ENCODE results near the gene TPD52L1.
"Not testable (repeated sequence)": the region's sequence is repeated elsewhere in the genome, so short reads cannot be mapped to it uniquely, and the experiment has no call there.

TPD52L1 gene

GRCh38 chr6:125271486-125272159 lies 118.0 kb downstream of the TPD52L1 start:
- DNase-seq (ENCODE audit: low spot score), result no peak

DNA sequence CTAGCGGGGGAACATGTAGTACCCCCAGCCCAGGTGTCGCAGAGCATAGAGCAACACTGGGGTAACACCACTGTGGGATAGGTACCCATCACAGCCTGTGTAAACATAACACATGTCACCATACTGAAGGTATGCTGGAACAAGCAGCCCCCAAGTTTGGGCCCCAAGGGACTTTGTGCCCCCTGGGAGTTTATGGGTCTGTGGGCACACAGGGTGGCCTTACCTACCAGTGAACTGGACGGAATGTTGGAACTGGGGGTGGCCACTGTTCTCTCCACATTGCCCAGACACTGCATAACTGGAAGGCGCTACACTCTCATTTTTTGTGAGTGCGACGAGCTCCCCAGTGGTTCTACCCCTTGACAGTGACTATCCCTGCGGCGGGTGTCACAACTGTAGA lies 119.7 kb downstream of the TPD52L1 start:
- DNase-seq (ENCODE audit: low spot score), result no peak

GRCh38 chr6:125273965-125274364 lies 120.4 kb downstream of the TPD52L1 start:
- DNase-seq (ENCODE audit: low spot score), result no peak

GRCh38 chr6:125274935-125275334 lies 121.4 kb downstream of the TPD52L1 start:
- DNase-seq (ENCODE audit: low spot score), result no peak

DNA sequence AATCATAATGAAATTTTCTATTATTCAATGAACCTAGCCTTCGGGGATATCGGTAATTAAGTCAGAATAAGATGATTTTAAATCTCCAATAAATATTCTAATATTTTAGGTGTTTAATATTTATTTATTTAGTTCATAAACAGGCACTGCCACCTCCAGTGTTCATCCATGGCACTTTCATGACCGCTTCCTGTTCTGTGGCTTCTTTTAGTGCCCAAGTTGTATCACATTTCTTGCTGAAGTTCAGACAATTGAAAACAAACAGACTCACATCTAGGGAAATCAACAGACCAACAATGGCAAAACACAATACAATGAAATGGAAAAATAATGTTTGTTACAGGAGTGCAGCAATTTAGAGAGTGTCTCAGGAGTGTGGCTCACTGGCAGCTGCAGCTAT lies 122.2 kb downstream of the TPD52L1 start:
- DNase-seq (ENCODE audit: low spot score), result no peak

- no peak for DNase-seq (ENCODE audit: low spot score)
Observed at GRCh38 chr6:125277838-125278237, 124.3 kb downstream of the TPD52L1 start.

GRCh38 chr6:125279961-125280360 lies 126.4 kb downstream of the TPD52L1 start:
- no peak for DNase-seq (ENCODE audit: low spot score)

DNA sequence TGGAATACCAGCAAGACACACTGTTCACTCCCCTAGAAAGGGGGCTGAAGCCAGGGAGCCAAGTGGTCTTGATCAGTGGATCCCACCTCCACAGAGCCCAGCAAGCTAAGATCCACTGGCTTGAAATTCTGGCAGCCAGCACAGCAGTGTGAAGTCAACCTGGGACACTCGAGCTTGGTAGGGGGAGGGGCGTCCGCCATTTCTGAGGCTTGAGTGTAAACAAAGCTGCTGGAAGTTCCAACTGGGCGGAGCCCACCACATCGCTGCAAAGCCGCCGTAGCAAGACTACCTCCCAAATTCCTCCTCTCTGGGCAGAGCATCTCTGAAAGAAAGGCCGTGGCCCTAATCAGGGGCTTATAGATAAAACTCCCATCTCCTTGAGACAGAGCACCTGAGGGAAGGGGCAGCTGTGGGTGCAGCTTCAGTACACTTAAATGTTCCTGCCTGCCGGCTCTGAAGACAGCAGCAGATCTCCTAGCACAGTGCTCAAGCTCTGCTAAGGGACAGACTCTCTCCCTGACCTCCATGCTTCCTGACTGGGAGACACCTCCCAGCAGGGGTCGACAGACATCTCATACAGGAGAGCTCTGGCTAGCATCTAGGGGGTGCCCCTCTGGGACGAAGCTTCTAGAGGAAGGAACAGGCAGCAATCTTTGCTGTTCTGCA lies 126.9 kb downstream of the TPD52L1 start:
- not testable (repeated sequence) for DNase-seq (ENCODE audit: low spot score)

GRCh38 chr6:125282470-125282869 lies 128.9 kb downstream of the TPD52L1 start:
- DNase-seq (ENCODE audit: low spot score), result not testable (repeated sequence)

- DNase-seq (ENCODE audit: low spot score), result no peak
Observed at GRCh38 chr6:125285353-125285752, 131.8 kb downstream of the TPD52L1 start.

- no peak for DNase-seq (ENCODE audit: low spot score)
Observed at GRCh38 chr6:125285936-125286335, 132.4 kb downstream of the TPD52L1 start.

GRCh38 chr6:125287718-125288117 lies 134.1 kb downstream of the TPD52L1 start:
- no peak for DNase-seq (ENCODE audit: low spot score)

DNA sequence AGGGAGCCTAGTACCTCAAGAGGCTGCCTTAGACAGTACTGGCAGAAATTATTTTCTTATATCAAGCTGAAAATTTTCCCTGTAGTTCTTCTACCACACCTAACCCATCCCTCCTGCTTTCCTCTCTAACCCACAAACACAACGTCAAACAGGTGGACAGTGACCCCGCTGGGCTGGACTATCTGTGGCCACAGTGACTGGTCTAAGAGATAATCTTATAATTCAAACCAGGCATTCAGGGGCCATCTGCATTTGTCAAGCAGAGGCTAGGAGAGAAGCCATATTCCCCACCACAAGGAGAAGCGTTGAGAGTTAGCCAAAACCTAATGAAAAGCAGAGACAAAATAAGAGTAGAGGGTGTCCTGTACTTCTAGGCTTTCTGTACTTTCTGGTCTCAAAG lies 140.0 kb downstream of the TPD52L1 start:
- DNase-seq (ENCODE audit: low spot score), result no peak

DNA sequence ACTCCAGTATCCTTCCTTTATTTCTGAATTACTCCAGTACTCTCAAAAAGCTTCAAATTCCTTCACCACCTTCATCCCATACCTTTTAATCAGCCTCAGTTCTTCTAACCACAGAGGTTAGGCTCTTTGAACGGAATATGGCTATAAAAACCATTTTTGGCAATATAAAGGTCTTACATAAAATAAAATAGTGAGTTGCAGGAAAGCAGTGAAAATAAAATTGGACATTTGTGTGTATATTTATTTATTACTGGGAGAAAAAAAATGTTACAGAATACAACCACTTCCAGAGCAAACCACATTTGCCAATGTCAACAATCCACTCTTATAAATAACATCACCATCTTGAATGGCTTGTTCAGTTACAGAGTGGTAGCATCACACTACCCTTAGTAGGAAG lies 140.5 kb downstream of the TPD52L1 start:
- no peak for DNase-seq (ENCODE audit: low spot score)

DNA sequence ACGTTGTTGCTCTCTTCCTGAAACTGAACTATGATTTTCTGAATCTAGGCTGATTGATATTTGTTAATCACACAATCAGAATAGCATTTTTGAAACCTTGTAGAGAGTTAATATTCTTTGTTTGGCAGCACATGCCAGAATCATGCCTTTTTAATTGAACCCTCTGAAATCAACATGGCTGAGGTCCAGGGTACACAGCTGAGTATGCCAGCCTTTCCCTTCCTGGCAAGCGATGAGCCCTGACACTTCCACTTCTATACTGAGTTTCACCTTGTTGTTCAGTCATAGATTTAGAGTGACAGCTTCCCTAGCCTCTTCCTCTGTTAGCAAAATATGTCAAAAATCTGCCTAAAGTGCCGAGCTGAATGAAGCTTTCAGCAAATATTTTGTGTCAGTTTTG lies 141.4 kb downstream of the TPD52L1 start:
- peak; percentile 46 for DNase-seq (ENCODE audit: low spot score)

- no peak for DNase-seq (ENCODE audit: low spot score)
Observed at GRCh38 chr6:125296471-125296870, 142.9 kb downstream of the TPD52L1 start.

GRCh38 chr6:125299257-125299656 lies 145.7 kb downstream of the TPD52L1 start:
- DNase-seq (ENCODE audit: low spot score), result no peak

- DNase-seq (ENCODE audit: low spot score), result no peak
Observed at GRCh38 chr6:125300992-125301434, 147.4 kb downstream of the TPD52L1 start.

GRCh38 chr6:125301435-125302391 lies 148.1 kb downstream of the TPD52L1 start, which contains the start of gene HDDC2:
Gene HDDC2, minus strand, starts transcription at chr6:125301967. Its CDS starts 35 bp downstream, at chr6:125301932.
- peak; percentile 66 for DNase-seq (ENCODE audit: low spot score)

GRCh38 chr6:125302840-125303511 lies 149.4 kb downstream of the TPD52L1 start:
- DNase-seq (ENCODE audit: low spot score), result no peak

DNA sequence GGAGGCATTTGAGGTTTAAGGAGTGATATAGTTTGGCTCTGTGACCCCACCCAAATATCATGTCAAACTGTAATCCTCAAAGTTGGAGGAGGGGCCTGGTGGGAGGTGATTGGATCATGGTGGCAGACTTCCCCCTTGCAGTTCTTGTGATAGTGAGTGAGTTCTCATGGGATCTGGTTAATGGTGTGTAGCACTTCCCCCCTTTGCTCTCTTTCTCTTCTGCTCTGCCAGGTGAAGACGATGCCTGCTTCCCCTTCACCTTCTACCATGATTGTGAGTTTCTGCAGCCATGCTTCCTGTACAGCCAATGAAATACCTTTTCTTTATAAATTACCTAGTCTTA lies 149.9 kb downstream of the TPD52L1 start:
- DNase-seq (ENCODE audit: low spot score), result no peak

All from Ammon's horn (tissue), 1 donor.